ENCODE data around the gene BRAF.

Gene BRAF

DNA sequence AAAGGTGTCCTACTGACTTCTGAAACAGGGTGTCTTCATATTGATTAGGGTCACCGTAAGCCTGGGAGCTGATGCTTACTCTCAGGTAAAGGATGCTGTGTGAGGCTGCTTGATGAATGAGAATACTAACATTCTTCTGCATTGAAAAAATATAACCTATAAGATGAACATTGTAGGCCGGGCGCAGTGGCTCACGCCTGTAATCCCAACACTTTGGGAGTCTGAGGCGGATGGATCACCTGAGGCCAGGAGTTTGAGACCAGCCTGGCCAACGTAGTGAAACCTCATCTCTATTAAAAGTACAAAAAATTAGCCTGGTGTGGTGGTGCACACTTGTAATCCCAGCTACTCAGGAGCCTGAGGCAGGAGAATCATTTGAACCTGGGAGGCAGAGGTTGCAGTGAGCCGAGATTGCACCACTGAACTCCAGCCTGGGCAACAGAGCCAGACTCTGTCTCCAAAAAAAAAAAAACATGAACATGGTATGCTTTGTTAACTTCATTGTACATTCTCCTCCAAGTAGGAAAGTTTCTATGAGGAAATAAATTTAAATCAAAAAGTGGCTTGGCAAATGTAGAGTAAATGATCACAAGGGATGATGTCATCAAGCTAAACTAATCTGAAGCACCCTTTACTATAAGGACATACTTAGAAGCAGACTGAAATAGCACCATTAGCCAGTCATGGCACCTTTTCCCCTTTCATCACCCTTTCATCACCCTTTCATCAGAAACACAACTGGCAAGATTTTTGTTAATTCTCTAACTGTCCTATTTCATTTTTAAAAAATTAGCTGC lies 1.5 kb upstream of the BRAF start:
- Histone ChIP-seq H3K4me1 (ENCODE audit: insufficient read depth, low read length, severe bottlenecking) (peaks cover 33% of the 10 kb centered on the region), H4K20me1 (ENCODE audit: insufficient read depth, low read length) (no peaks in the 10 kb centered on the region; the same call in 1 of the 2 replicates), H3K9ac (ENCODE audit: low read length) (no peak overlapping the region), H3F3A (ENCODE audit: insufficient read depth, low read length) (peaks cover 10% of the 10 kb centered on the region; the same call in 1 of the 2 replicates), H3K27ac (ENCODE audit: low read depth, low read length, poor library complexity, severe bottlenecking) (no peak overlapping the region), H3K9me2 (ENCODE audit: low read depth, low read length) (no peaks in the 10 kb centered on the region), H3K27me3 (ENCODE audit: insufficient read depth, low read length) (no peaks in the 10 kb centered on the region), H3K4me2 (ENCODE audit: low read length) (no peak overlapping the region), H3K79me2 (ENCODE audit: insufficient read depth, low read length) (peaks cover 30% of the 10 kb centered on the region), H2AFZ (ENCODE audit: low read length) (no peak overlapping the region), H3K36me3 (ENCODE audit: insufficient read depth, low read length) (no peaks in the 10 kb centered on the region; the same call in 1 of the 2 replicates), H3K4me3 (ENCODE audit: low read depth, low read length, poor library complexity, severe bottlenecking) (no peak overlapping the region), H3K9me3 (ENCODE audit: low read length) (no peaks in the 10 kb centered on the region)
- TF ChIP-seq EZH2 (IDR thresholded peaks at IDR 0.05; ENCODE audit: borderline replicate concordance, low read length) = no peak
- TF ChIP-seq, protein P1, sequence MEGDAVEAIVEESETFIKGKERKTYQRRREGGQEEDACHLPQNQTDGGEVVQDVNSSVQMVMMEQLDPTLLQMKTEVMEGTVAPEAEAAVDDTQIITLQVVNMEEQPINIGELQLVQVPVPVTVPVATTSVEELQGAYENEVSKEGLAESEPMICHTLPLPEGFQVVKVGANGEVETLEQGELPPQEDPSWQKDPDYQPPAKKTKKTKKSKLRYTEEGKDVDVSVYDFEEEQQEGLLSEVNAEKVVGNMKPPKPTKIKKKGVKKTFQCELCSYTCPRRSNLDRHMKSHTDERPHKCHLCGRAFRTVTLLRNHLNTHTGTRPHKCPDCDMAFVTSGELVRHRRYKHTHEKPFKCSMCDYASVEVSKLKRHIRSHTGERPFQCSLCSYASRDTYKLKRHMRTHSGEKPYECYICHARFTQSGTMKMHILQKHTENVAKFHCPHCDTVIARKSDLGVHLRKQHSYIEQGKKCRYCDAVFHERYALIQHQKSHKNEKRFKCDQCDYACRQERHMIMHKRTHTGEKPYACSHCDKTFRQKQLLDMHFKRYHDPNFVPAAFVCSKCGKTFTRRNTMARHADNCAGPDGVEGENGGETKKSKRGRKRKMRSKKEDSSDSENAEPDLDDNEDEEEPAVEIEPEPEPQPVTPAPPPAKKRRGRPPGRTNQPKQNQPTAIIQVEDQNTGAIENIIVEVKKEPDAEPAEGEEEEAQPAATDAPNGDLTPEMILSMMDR (IDR thresholded peaks at IDR 0.05; ENCODE audit: low read length) = no peak

GRCh38 chr7:140924019-140924820 lies 509 bp downstream of the BRAF start:
- H3K4me1 ChIP-seq (ENCODE audit: insufficient read depth, low read length, severe bottlenecking) = peaks cover 36% of the 10 kb centered on the region
- TF ChIP-seq EZH2 (IDR thresholded peaks at IDR 0.05; ENCODE audit: borderline replicate concordance, low read length) = no peak
- TF ChIP-seq, protein P1 (IDR thresholded peaks at IDR 0.05; ENCODE audit: low read length) = peak; percentile 82
- H3K79me2 ChIP-seq (ENCODE audit: insufficient read depth, low read length) = peaks cover 50% of the 10 kb centered on the region
- H3K36me3 ChIP-seq (ENCODE audit: insufficient read depth, low read length) = no peaks in the 10 kb centered on the region; the same call in 1 of the 2 replicates
- peak overlapping the region; percentile 69 for H3K27ac ChIP-seq (ENCODE audit: low read depth, low read length, poor library complexity, severe bottlenecking)
- H3K9me3 ChIP-seq (ENCODE audit: low read length) = no peaks in the 10 kb centered on the region
- H3K4me2 ChIP-seq (ENCODE audit: low read length) = peak overlapping the region; percentile 91
- peak overlapping the region; percentile 59 for H2AFZ ChIP-seq (ENCODE audit: low read length)
- H3F3A ChIP-seq (ENCODE audit: insufficient read depth, low read length) = peaks cover 10% of the 10 kb centered on the region; the same call in 1 of the 2 replicates
- H4K20me1 ChIP-seq (ENCODE audit: insufficient read depth, low read length) = no peaks in the 10 kb centered on the region; the same call in 1 of the 2 replicates
- H3K27me3 ChIP-seq (ENCODE audit: insufficient read depth, low read length) = no peaks in the 10 kb centered on the region
- H3K9ac ChIP-seq (ENCODE audit: low read length) = peak overlapping the region; percentile 92
- no peaks in the 10 kb centered on the region for H3K9me2 ChIP-seq (ENCODE audit: low read depth, low read length)
- H3K4me3 ChIP-seq (ENCODE audit: low read depth, low read length, poor library complexity, severe bottlenecking) = peak overlapping the region; percentile 91

- H3K4me3 ChIP-seq (ENCODE audit: low read depth, low read length, poor library complexity, severe bottlenecking) = peak overlapping the region; percentile 91
Observed at GRCh38 chr7:140923358-140924006, 1.2 kb downstream of the BRAF start.

More at GRCh38 chr7:140923358-140924006, 1.2 kb downstream of the BRAF start:
- Histone ChIP-seq H3K4me1 (ENCODE audit: insufficient read depth, low read length, severe bottlenecking) (peaks cover 36% of the 10 kb centered on the region), H3K27me3 (ENCODE audit: insufficient read depth, low read length) (no peaks in the 10 kb centered on the region), H3K9ac (ENCODE audit: low read length) (peak overlapping the region; percentile 92), H4K20me1 (ENCODE audit: insufficient read depth, low read length) (no peaks in the 10 kb centered on the region; the same call in 1 of the 2 replicates), H3K27ac (ENCODE audit: low read depth, low read length, poor library complexity, severe bottlenecking) (peak overlapping the region; percentile 69), H2AFZ (ENCODE audit: low read length) (0 out of 2 replicates have a peak overlapping the region, but pooled peaks have one; percentile 1), H3K36me3 (ENCODE audit: insufficient read depth, low read length) (no peaks in the 10 kb centered on the region; the same call in 1 of the 2 replicates), H3K79me2 (ENCODE audit: insufficient read depth, low read length) (peaks cover 54% of the 10 kb centered on the region), H3K4me2 (ENCODE audit: low read length) (peak overlapping the region; percentile 91), H3K9me2 (ENCODE audit: low read depth, low read length) (no peaks in the 10 kb centered on the region), H3K9me3 (ENCODE audit: low read length) (no peaks in the 10 kb centered on the region; the same call in 1 of the 2 replicates), H3F3A (ENCODE audit: insufficient read depth, low read length) (peaks cover 10% of the 10 kb centered on the region; the same call in 1 of the 2 replicates)
- TF ChIP-seq, protein P1 (IDR thresholded peaks at IDR 0.05; ENCODE audit: low read length) = no peak
- no peak for TF ChIP-seq EZH2 (IDR thresholded peaks at IDR 0.05; ENCODE audit: borderline replicate concordance, low read length)

Data from OCI-LY1 (cell line).